Renal cortical epithelial cell (primary cell): ENCODE data around the gene CTAGE9. TPM values are rescaled to one million over a fixed set of nuclear protein-coding genes. Genes with fewer than 3 reads are reported as not detected.
"Not testable (repeated sequence)": the region's sequence is repeated elsewhere in the genome, so short reads cannot be mapped to it uniquely, and the experiment has no call there.

Experiments
- DNase-seq: peaks from one replicate; pipeline ENCODE4 v3.0.0-alpha.2; 2011; ENCODE audit warnings: low read depth
- total RNA-seq: library from RNA; depleted of rRNA; stranded (reverse); fragments of >200 nt; gene quantifications from 2 replicates; pipeline ENCODE4 v1.2.3, GENCODE V29; 2014

The CTAGE9 gene
- total RNA-seq: not detected in 2 replicates

GRCh38 chr6:131710917-131711316 lies at the start of gene CTAGE9:
TSS of gene CTAGE9 (minus strand) at chr6:131711017. CDS start at chr6:131711017, 0 bp downstream.
- DNase-seq: not testable (repeated sequence)

- no peak for DNase-seq
Measured at GRCh38 chr6:131758920-131759319, 48.1 kb upstream of the CTAGE9 start.

GRCh38 chr6:131756039-131756438 lies 45.2 kb upstream of the CTAGE9 start:
- no peak for DNase-seq

- peak; percentile 19 for DNase-seq
Measured at GRCh38 chr6:131755597-131755996, 44.8 kb upstream of the CTAGE9 start.

GRCh38 chr6:131754715-131755567 lies 44.1 kb upstream of the CTAGE9 start:
- DNase-seq: peak; percentile 27

GRCh38 chr6:131754088-131754487 lies 43.3 kb upstream of the CTAGE9 start:
- DNase-seq: no peak

- DNase-seq: not testable (repeated sequence)
Measured at GRCh38 chr6:131751012-131751715, 40.3 kb upstream of the CTAGE9 start.

- no peak for DNase-seq
Measured at GRCh38 chr6:131749023-131749422, 38.2 kb upstream of the CTAGE9 start.

GRCh38 chr6:131747821-131748353 lies 37.1 kb upstream of the CTAGE9 start:
- no peak for DNase-seq

GRCh38 chr6:131745476-131745875 lies 34.7 kb upstream of the CTAGE9 start:
- no peak for DNase-seq

- no peak for DNase-seq
Measured at GRCh38 chr6:131744432-131745287, 33.8 kb upstream of the CTAGE9 start.

GRCh38 chr6:131741688-131742393 lies 31.0 kb upstream of the CTAGE9 start:
- no peak for DNase-seq

GRCh38 chr6:131740161-131740560 lies 29.3 kb upstream of the CTAGE9 start:
- no peak for DNase-seq

GRCh38 chr6:131739136-131739535 lies 28.3 kb upstream of the CTAGE9 start:
- no peak for DNase-seq

GRCh38 chr6:131736811-131737210 lies 26.0 kb upstream of the CTAGE9 start:
- no peak for DNase-seq

- no peak for DNase-seq
Measured at GRCh38 chr6:131736003-131736596, 25.3 kb upstream of the CTAGE9 start.

GRCh38 chr6:131733376-131734016 lies 22.7 kb upstream of the CTAGE9 start:
- DNase-seq: no peak

GRCh38 chr6:131731224-131731623 lies 20.4 kb upstream of the CTAGE9 start:
- DNase-seq: no peak

GRCh38 chr6:131730264-131730663 lies 19.4 kb upstream of the CTAGE9 start:
- DNase-seq: no peak

- no peak for DNase-seq
Measured at GRCh38 chr6:131729550-131729949, 18.7 kb upstream of the CTAGE9 start.
